Measurements from ENCODE around the gene P2RY2.

- TF ChIP-seq CTCF (IDR thresholded peaks at IDR 0.05) (no peak), POLR2A (IDR thresholded peaks at IDR 0.05) (no peak)
These were observed 10.4 kb downstream of the P2RY2 start for GRCh38 chr11:73228268-73229134.

Data from esophagus squamous epithelium (tissue), 4 donors.